UCSD-AML1 (cell line): Measurements from ENCODE around the gene YIF1B.
"Not testable (repeated sequence)": the region's sequence is repeated elsewhere in the genome, so short reads cannot be mapped to it uniquely, and the experiment has no call there.

Source experiments
- DNase-seq: peaks from one replicate; lab custom pipeline; 2025; ENCODE audit not compliant: unreplicated experiment; lab: John Stamatoyannopoulos, UW

Gene YIF1B

DNA sequence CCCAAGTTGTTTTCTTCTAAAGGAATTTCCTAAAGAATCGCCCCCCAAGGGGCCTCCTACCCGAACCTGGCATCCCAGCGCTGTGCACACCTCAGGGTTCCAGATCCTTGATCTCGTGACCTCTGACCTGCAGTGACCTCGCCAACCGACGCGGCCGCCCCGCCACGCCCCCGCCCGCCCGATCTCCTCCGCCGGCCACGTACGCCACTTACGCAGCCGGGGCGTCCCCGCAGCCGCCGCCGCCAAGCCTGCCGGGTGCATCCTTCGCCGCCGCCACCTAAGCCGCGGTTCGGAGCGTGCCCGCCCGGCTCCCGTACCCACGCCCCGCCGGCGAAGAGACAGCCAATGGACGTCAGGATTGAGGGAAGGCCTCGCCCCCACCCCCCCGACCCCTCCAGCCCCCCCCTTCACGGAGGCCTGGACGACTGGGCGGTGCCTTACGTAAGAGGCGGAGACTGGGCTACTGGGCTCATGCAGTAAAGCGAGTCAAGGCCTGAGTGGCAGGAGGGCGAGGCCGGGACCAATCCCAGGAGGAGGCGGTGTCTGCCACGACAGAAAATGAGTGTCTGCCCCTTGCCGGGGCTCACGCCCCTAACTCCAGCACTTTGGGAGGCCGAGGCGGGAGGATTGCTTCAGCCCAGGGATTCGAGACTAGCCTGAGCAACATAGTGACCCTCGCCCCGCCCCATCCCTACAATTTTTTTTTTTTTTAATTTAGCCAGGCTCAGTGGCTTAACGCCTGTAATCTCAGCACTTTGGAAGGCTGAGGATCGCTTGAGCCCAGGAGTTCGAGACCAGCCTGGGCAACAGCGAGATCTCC is at the start of gene YIF1B:
Gene YIF1B, minus strand, starts transcription at position 291 of the 820 bp plus-strand sequence. Its CDS starts 30 bp downstream, at position 261.
- peak; percentile 97 for DNase-seq

DNA sequence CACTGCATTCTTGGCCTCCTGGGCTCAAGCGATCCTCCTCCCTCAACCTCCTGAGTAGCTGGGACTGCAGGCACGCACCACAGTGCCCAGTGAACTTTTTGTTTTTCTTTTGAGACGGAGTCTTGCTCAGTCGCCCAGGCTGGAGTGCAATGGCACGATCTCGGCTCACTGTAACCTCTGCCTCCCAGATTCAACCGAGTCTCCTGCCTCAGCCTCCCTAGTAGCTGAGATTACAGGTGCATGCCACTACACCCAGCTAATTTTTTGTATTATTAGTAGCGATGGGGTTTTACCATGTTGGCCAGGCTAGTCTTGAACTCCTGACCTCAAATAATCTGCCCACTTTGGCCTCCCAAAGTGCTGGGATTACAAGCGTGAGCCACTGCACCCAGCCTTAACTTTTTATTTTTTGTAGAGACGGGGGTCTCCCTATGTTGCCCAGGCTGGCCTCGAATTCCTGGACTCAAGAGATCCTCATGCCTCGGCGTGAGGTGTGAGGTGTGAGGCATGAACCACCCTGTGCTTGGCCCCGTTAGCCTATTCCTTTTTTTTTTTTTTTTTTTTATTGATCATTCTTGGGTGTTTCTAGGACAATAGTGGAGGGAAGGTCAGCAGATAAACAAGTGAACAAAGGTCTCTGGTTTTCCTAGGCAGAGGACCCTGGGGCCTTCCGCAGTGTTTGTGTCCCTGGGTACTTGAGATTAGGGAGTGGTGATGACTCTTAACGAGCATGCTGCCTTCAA is 47.4 kb upstream of the YIF1B start:
- not testable (repeated sequence) for DNase-seq

DNA sequence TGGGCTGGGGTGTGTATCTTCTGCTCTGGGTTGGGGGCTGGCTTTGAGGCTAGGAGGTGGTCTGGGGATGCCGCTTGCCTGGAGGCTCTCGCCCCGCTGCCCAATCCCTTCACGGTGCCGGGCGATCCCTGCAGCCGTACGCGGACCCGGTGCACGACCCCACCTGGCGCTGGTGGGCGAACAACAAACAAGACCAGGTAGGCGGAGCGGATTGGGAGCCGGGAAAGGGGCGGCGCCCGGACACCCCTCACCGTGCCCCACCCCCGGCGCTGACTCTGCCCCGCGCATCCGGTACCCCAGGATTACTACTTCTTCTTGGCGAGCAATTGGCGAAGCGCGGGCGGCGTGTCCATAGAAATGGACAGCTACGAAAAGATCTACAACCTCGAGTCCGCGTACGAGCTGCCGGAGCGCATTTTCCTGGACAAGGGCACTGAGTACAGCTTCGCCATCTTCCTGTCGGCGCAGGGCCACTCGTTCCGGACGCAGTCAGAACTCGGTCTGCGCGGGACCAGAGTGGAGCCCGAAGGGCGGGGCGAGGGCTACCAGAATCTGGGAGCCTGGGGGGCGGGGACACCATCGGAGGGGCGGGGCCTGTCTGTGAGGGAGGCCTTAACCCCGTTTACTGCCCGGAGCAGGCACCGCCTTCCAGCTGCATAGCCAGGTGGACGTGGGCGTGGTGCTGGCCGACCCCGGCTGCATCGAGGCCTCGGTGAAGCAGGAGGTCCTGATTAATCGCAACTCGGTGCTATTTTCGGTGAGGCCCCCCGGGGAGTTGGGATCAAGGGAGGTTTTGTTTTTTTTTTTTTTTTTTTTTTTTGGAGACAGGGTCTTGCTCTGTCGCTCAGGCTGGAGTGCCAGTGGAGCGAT is 46.6 kb upstream of the YIF1B start:
- peak; percentile 90 for DNase-seq

- DNase-seq = peak; percentile 87
These were observed 45.9 kb upstream of the YIF1B start for GRCh38 chr19:38361633-38362075.

GRCh38 chr19:38360839-38361631 is 45.3 kb upstream of the YIF1B start:
- DNase-seq = no peak

- DNase-seq = no peak
These were observed 44.6 kb upstream of the YIF1B start for GRCh38 chr19:38360351-38360750.

DNA sequence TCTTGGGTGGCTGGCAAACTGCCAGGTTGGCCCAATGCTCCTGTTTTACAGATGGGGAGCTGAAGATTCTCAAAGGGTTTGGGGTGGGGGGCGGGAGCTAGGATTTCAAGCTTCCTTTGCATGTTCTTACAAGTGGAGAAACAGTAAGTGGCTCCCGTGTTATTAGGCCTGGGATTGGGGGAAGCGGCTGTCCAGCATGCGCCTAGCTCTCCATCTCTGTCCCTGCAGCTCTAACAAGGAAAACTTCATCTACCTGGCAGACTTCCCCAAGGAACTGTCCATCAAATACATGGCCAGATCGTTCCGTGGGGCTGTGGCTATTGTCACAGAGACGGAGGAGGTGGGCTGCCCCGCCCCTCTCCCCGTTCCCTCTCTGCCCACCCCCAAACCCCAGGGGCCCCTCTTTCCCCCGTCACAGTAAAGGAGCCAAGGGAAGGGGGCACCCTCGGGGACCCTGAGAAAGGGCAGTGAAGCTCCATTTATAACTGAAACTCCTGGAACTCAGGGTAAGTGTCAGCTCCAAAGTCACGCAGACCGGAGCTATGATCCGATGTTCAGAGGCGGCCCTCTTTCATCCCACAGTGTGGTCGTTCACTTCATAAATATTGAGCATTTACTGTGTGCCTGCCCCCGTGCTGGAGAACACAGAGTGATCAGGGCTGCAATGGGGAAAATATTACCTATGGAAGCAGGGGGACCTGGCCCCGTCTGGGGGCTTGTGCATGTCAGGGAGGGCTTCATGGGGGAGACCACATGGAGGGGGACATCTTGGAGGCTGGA is 43.7 kb upstream of the YIF1B start:
- DNase-seq = no peak

DNA sequence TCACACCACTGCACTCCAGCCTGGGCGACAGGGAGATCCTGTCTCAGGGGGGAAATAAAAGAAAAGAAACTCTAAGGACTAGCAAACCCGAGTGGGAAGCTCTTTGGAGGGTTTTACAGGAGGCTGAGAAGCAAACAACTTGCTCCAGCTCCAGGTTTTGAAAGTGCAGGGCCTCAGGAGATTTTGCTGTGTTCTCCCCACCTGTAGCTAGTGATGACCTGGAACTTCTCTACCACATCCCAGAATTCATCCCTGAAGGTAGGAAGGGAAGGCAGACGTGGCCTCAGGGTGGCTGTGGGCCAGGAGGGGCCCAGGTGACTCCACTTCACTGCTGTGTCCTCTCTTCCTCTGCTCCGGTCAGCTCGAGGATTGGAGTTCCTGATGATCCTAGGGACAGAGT is 42.3 kb upstream of the YIF1B start:
- DNase-seq = no peak

- no peak for DNase-seq
These were observed 40.3 kb upstream of the YIF1B start for GRCh38 chr19:38355728-38356725.

- no peak for DNase-seq
These were observed 36.9 kb upstream of the YIF1B start for GRCh38 chr19:38352611-38353010.

DNA sequence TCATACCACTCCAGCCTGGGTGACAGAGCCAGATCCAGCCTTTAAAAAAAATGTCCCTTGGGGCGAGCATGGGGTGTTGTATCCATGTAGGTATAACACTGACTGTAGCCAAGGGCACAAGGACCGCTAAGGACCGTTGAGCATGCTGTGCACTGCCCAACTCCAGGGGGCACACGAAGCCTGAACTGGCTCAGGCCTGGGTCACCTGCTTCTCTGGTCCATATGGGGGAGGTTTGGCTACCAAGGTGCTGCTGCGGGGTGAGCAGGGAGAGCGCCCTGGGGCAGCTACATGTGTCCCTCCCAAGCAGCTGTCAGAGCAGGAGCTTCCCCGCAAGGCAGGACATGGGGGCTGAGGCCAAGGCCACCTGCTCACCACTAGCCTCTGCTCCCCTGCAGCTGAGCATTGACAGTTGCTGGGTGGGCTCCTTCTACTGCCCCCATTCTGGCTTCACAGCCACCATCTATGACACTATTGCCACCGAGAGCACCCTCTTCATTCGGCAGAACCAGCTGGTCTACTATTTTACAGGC is 36.2 kb upstream of the YIF1B start:
- no peak for DNase-seq

DNA sequence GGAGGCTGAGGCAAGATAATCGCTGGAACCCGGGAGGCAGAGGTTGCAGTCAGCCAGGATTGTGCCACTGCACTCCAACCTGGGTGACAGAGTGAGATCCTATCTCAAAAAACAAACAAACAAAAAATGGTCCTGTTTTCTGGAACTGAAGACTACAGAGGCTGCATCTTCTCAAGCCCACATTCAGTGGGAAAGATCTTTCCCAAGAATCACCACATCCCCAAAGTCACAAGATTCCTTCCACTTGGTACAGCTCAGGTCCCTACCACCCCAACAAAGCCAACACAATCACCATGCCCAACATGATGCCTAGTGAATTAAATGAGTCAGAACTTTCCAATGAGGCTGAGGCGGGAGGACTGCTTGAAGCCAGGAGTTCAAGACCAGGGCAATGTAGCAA is 35.1 kb upstream of the YIF1B start:
- DNase-seq = no peak

- DNase-seq = no peak
These were observed 31.1 kb upstream of the YIF1B start for GRCh38 chr19:38346837-38347236.

- DNase-seq = no peak
These were observed 25.2 kb upstream of the YIF1B start for GRCh38 chr19:38340927-38341326.

DNA sequence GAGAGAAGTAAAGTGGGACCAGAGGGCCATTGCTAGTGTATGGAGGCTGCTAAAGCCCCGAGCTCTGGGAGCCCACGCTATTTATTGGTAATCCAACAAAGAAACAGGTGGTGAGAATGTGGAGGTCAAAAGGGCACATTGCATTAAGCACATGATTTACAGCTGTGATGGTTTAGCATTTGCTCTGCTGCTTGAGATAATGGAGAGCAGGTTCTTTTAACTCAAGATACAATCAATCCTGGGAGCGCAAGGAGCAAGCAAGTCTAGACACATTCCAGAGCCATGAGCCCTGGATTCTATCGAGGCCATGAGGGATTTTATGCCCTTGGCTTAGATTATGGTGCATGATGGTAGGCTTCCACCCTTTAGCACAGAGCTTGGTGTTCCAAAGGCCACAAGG is 23.3 kb upstream of the YIF1B start:
- not testable (repeated sequence) for DNase-seq

GRCh38 chr19:38337360-38337653 is 21.6 kb upstream of the YIF1B start:
- no peak for DNase-seq

DNA sequence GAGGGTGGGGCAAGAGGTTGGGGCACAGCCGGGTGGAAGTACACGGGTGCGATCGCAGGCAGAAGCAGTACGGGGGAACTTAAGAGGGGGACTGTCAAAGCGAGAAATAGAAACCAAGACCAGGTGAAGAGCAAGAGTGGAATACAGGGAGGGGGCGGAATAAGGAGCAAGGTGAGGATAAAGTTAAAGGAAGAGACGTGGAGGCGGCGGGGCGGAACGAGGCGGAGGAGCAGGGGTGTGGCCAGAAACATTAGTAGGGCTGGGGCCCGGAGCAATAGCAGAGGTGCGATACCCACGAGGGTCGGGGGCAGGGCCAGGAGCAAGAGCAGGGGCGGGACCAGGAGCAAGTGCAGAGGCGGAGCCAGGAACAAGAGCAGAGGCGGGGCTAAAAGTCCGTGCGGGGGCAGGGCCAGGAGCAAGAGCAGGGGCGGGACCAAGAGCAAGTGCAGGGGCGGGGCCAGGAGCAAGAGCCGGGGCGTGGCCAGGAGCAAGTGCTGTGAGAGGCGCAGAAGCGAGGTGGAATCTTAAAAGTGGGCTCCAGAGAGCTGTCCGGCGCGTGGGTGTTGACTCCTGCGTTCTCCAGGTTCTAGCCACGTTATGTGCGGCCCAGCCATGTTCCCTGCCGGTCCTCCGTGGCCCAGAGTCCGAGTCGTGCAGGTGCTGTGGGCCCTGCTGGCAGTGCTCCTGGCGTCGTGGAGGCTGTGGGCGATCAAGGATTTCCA is 21.1 kb upstream of the YIF1B start:
- peak; percentile 96 for DNase-seq
